ENCODE measurements around the gene SRY. TPM values are rescaled to one million over a fixed set of nuclear protein-coding genes. Genes with fewer than 3 reads are reported as not detected.

The SRY gene
- total RNA-seq (ENCODE audit: low replicate concordance), result not detected in 2 replicates

DNA sequence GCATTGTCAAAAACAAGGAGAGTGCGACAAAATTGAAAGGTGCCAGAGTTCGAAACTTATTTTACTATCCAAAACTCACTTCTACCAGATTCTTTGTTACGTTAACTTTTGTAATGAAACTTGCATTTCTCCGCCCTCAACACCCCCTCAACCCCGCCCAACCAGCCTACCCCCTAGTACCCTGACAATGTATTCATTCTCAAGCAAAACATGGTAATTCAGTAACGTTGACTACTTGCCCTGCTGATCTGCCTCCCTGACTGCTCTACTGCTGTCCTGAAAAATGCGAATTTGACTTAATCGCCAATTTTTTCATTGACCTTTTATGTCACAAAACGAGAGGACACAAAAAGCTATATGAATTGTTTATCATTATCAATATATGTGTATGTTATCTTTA, at the start of gene SRY:
Gene SRY (minus strand): TSS at position 83 of the 400 bp plus-strand sequence. CDS start 79 bp downstream, at position 4.

Other genes with a start within 250 kb of the SRY start
- 1.1 and 495 TPM in 2 replicates for gene RPS4Y1, start 53.9 kb upstream of the SRY start, total RNA-seq (ENCODE audit: low replicate concordance)
- gene ZFY, start 147.7 kb upstream of the SRY start, total RNA-seq (ENCODE audit: low replicate concordance), result 0.35 and 14.0 TPM in 2 replicates